NB4 (cell line): ENCODE results near the gene TAS2R41.

Experiments
- MYC ChIP-seq: IDR thresholded peaks from 2 replicates; pipeline ENCODE4 v1.6.1; 2011; ENCODE audit warnings: low read depth, low read length
- POLR2A ChIP-seq: IDR thresholded peaks from 2 replicates; pipeline ENCODE4 v1.6.1; 2011; ENCODE audit warnings: mild to moderate bottlenecking; ENCODE audit not compliant: insufficient read length; ENCODE audit errors: extremely low read depth
- TF ChIP-seq, protein P1 (sequence below): IDR thresholded peaks from one replicate; pipeline ENCODE4 v1.5.1; 2012; ENCODE audit warnings: low read depth, low read length
- TF ChIP-seq, protein P2 (sequence below): IDR thresholded peaks from 2 replicates; pipeline ENCODE4 v1.6.1; 2011; ENCODE audit warnings: low read depth, low read length

DNA sequence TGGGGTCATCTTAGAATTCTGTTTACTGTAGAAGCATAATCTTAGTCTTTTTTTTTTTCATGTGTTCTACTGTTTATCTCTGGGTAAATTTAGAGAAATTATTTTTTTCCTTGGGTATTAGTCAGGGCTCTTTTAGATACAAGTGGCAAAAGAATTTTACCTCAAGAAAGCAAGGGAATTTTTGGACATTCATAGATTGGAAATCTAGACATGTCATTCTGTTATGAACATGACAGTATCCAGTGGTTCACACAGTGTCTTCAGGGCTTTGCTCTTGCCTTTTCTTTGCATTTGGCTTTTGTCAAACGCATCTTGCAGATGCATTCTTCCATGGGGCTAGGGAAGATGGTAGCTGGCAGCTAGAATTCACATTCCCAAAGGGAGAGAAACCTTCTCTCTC is 13.7 kb upstream of the TAS2R41 start:
- TF ChIP-seq, protein P1, sequence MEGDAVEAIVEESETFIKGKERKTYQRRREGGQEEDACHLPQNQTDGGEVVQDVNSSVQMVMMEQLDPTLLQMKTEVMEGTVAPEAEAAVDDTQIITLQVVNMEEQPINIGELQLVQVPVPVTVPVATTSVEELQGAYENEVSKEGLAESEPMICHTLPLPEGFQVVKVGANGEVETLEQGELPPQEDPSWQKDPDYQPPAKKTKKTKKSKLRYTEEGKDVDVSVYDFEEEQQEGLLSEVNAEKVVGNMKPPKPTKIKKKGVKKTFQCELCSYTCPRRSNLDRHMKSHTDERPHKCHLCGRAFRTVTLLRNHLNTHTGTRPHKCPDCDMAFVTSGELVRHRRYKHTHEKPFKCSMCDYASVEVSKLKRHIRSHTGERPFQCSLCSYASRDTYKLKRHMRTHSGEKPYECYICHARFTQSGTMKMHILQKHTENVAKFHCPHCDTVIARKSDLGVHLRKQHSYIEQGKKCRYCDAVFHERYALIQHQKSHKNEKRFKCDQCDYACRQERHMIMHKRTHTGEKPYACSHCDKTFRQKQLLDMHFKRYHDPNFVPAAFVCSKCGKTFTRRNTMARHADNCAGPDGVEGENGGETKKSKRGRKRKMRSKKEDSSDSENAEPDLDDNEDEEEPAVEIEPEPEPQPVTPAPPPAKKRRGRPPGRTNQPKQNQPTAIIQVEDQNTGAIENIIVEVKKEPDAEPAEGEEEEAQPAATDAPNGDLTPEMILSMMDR: no peak
- TF ChIP-seq POLR2A (no peak), MYC (no peak)
- TF ChIP-seq, protein P2, sequence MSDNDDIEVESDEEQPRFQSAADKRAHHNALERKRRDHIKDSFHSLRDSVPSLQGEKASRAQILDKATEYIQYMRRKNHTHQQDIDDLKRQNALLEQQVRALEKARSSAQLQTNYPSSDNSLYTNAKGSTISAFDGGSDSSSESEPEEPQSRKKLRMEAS: no peak
